ENCODE measurements around the gene PNCK. TPM values are rescaled to one million over a fixed set of nuclear protein-coding genes. Genes with fewer than 3 reads are reported as not detected.

Gene PNCK
- total and polyA plus RNA-seq, 2 experiments from 2014 or later, result 3.5 to 11.9 TPM

DNA sequence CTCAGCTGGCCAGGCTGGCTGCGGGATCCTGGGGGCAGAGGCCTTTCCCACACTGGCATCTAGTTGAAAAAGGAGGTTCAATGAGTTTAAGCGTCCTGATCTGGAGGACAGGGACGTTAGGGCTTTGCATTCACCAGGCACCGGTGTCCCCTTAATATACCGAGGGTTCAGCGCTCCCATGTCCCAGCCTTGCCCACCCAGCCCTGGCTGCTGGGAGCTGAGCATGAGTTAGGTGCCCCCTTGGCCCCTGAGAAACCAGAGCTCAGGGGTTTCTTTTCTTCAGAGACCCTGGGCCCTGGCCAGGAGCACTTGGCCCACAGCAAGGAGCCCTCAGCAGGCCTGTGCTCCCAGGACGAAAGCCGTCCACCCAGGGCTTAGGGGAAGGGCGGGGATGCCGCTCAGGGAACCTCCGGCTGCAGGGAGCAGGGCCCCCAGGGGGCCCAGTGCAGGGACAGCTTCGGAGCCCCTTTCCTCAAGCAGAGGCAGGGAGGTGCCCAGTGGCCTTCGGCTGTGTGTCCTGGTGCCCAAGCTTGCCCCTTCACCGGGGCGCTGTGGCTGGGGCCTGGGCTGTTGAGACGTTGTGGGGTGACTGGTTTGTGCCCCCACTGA is 47.5 kb downstream of the PNCK start:
- ATAC-seq, result no peak
- Histone ChIP-seq H3K4me1 (ENCODE audit: insufficient read depth) (no peaks in the 10 kb centered on the region), H3K4me3 (no peak overlapping the region), H3F3A (replicated peaks; ENCODE audit: low read depth) (no peaks in the 10 kb centered on the region), H2AFZ (no peak overlapping the region), H4K20me1 (replicated peaks; ENCODE audit: insufficient read depth) (no peaks in the 10 kb centered on the region), H3K27me3 (ENCODE audit: insufficient read depth) (no peaks in the 10 kb centered on the region), H3K79me2 (replicated peaks; ENCODE audit: insufficient read depth) (no peaks in the 10 kb centered on the region), H3K36me3 (ENCODE audit: insufficient read depth) (no peaks in the 10 kb centered on the region), H3K9me2 (ENCODE audit: insufficient read depth) (no peaks in the 10 kb centered on the region), H3K27ac (ENCODE audit: low read depth) (no peak overlapping the region), H3K4me2 (no peak overlapping the region)
- Mint-ChIP-seq H3K4me1 (peaks cover 2% of the 10 kb centered on the region; the same call in 1 of the 3 replicates), H3K36me3 (ENCODE audit: low read depth) (no peaks in the 10 kb centered on the region), H3K9me3 (no peaks in the 10 kb centered on the region), H3K4me3 (no peak overlapping the region), H3K27ac (no peak overlapping the region), H3K27me3 (ENCODE audit: insufficient read depth, low read depth, poor library complexity) (peaks cover 3% of the 10 kb centered on the region)
- TF ChIP-seq ZNF114 (CRISPR knock-in tag; IDR thresholded peaks at IDR 0.05) (no peak), EZH2phosphoT487 (IDR thresholded peaks at IDR 0.05; ENCODE audit: unreplicated experiment) (no peak)
- DNase-seq (ENCODE audit: low spot score), result no peak

DNA sequence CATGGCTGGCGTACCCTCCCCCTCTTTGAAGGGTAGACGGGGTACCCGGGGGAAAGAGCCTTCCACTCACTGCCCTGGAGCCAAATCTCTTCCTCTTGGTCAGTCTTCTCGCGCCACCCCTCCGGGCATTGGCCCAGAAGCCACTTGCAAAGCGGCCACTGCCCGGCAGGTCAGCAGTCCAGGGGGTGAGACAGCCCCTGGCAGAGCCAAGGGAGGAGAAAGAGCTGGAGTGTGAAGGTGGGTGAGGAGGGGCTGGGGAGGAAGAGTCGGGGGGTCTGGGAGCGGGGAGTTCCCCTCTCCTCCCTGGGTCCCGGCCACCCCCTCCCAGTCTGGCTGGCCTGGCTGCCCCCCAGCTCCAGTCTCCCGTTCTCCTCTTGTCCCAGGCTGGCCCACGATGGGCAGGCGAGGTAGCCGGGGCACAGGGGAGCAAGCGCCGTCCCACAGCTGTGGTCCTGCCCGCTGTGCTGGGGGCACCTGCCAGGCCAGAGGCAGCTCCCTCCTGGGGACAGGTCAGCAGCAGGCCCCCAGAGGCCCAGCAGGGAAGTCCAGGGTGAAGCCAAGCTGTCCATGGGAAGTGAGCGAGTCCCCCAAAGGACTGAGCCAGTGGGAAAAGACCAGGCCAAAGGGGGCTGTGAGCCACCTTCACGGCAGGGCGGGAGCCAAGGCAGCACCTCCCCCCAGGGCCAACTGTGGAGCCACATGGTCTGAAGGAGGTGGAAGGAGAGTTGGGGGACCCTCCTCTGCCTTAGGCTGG is 48.2 kb downstream of the PNCK start:
- Mint-ChIP-seq H3K4me1 (peaks cover 2% of the 10 kb centered on the region; the same call in 1 of the 3 replicates), H3K36me3 (ENCODE audit: low read depth) (no peaks in the 10 kb centered on the region), H3K27ac (no peak overlapping the region), H3K27me3 (ENCODE audit: insufficient read depth, low read depth, poor library complexity) (peaks cover 3% of the 10 kb centered on the region), H3K4me3 (no peak overlapping the region), H3K9me3 (no peaks in the 10 kb centered on the region)
- no peaks in the 10 kb centered on the region for H4K20me1 ChIP-seq (replicated peaks; ENCODE audit: insufficient read depth)
- H3K27ac ChIP-seq (ENCODE audit: low read depth), result no peak overlapping the region
- H3K79me2 ChIP-seq (replicated peaks; ENCODE audit: insufficient read depth), result no peaks in the 10 kb centered on the region
- H3K4me3 ChIP-seq, result no peak overlapping the region
- no peaks in the 10 kb centered on the region for H3K4me1 ChIP-seq (ENCODE audit: insufficient read depth)
- TF ChIP-seq NANOG (IDR thresholded peaks at IDR 0.05; ENCODE audit: borderline replicate concordance), result no peak
- TF ChIP-seq, protein P1, sequence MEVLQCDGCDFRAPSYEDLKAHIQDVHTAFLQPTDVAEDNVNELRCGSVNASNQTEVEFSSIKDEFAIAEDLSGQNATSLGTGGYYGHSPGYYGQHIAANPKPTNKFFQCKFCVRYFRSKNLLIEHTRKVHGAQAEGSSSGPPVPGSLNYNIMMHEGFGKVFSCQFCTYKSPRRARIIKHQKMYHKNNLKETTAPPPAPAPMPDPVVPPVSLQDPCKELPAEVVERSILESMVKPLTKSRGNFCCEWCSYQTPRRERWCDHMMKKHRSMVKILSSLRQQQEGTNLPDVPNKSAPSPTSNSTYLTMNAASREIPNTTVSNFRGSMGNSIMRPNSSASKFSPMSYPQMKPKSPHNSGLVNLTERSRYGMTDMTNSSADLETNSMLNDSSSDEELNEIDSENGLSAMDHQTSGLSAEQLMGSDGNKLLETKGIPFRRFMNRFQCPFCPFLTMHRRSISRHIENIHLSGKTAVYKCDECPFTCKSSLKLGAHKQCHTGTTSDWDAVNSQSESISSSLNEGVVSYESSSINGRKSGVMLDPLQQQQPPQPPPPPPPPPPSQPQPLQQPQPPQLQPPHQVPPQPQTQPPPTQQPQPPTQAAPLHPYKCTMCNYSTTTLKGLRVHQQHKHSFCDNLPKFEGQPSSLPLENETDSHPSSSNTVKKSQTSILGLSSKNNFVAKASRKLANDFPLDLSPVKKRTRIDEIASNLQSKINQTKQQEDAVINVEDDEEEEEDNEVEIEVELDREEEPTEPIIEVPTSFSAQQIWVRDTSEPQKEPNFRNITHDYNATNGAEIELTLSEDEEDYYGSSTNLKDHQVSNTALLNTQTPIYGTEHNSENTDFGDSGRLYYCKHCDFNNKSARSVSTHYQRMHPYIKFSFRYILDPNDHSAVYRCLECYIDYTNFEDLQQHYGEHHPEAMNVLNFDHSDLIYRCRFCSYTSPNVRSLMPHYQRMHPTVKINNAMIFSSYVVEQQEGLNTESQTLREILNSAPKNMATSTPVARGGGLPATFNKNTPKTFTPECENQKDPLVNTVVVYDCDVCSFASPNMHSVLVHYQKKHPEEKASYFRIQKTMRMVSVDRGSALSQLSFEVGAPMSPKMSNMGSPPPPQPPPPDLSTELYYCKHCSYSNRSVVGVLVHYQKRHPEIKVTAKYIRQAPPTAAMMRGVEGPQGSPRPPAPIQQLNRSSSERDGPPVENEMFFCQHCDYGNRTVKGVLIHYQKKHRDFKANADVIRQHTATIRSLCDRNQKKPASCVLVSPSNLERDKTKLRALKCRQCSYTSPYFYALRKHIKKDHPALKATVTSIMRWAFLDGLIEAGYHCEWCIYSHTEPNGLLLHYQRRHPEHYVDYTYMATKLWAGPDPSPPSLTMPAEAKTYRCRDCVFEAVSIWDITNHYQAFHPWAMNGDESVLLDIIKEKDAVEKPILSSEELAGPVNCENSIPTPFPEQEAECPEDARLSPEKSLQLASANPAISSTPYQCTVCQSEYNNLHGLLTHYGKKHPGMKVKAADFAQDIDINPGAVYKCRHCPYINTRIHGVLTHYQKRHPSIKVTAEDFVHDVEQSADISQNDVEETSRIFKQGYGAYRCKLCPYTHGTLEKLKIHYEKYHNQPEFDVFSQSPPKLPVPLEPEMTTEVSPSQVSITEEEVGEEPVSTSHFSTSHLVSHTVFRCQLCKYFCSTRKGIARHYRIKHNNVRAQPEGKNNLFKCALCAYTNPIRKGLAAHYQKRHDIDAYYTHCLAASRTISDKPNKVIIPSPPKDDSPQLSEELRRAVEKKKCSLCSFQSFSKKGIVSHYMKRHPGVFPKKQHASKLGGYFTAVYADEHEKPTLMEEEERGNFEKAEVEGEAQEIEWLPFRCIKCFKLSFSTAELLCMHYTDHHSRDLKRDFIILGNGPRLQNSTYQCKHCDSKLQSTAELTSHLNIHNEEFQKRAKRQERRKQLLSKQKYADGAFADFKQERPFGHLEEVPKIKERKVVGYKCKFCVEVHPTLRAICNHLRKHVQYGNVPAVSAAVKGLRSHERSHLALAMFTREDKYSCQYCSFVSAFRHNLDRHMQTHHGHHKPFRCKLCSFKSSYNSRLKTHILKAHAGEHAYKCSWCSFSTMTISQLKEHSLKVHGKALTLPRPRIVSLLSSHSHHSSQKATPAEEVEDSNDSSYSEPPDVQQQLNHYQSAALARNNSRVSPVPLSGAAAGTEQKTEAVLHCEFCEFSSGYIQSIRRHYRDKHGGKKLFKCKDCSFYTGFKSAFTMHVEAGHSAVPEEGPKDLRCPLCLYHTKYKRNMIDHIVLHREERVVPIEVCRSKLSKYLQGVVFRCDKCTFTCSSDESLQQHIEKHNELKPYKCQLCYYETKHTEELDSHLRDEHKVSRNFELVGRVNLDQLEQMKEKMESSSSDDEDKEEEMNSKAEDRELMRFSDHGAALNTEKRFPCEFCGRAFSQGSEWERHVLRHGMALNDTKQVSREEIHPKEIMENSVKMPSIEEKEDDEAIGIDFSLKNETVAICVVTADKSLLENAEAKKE (CRISPR knock-in tag; IDR thresholded peaks at IDR 0.05), result no peak
- TF ChIP-seq, protein P2, sequence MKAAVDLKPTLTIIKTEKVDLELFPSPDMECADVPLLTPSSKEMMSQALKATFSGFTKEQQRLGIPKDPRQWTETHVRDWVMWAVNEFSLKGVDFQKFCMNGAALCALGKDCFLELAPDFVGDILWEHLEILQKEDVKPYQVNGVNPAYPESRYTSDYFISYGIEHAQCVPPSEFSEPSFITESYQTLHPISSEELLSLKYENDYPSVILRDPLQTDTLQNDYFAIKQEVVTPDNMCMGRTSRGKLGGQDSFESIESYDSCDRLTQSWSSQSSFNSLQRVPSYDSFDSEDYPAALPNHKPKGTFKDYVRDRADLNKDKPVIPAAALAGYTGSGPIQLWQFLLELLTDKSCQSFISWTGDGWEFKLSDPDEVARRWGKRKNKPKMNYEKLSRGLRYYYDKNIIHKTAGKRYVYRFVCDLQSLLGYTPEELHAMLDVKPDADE (IDR thresholded peaks at IDR 0.05), result no peak
- TF ChIP-seq ZNF114 (CRISPR knock-in tag; IDR thresholded peaks at IDR 0.05), result no peak
- TF ChIP-seq, protein P3, sequence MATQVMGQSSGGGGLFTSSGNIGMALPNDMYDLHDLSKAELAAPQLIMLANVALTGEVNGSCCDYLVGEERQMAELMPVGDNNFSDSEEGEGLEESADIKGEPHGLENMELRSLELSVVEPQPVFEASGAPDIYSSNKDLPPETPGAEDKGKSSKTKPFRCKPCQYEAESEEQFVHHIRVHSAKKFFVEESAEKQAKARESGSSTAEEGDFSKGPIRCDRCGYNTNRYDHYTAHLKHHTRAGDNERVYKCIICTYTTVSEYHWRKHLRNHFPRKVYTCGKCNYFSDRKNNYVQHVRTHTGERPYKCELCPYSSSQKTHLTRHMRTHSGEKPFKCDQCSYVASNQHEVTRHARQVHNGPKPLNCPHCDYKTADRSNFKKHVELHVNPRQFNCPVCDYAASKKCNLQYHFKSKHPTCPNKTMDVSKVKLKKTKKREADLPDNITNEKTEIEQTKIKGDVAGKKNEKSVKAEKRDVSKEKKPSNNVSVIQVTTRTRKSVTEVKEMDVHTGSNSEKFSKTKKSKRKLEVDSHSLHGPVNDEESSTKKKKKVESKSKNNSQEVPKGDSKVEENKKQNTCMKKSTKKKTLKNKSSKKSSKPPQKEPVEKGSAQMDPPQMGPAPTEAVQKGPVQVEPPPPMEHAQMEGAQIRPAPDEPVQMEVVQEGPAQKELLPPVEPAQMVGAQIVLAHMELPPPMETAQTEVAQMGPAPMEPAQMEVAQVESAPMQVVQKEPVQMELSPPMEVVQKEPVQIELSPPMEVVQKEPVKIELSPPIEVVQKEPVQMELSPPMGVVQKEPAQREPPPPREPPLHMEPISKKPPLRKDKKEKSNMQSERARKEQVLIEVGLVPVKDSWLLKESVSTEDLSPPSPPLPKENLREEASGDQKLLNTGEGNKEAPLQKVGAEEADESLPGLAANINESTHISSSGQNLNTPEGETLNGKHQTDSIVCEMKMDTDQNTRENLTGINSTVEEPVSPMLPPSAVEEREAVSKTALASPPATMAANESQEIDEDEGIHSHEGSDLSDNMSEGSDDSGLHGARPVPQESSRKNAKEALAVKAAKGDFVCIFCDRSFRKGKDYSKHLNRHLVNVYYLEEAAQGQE (IDR thresholded peaks at IDR 0.05; ENCODE audit: unreplicated experiment), result no peak
- TF ChIP-seq EZH2 (IDR thresholded peaks at IDR 0.05; ENCODE audit: low read depth, unreplicated experiment), result no peak
- no peak for TF ChIP-seq CREB1 (CRISPR knock-in tag; IDR thresholded peaks at IDR 0.05; ENCODE audit: low read depth)
- no peaks in the 10 kb centered on the region for H3K9me2 ChIP-seq (ENCODE audit: insufficient read depth)
- no peaks in the 10 kb centered on the region for H3F3A ChIP-seq (replicated peaks; ENCODE audit: low read depth)
- DNase-seq (ENCODE audit: low spot score) (no peak), ATAC-seq (no peak)
- H3K27me3 ChIP-seq (ENCODE audit: insufficient read depth), result no peaks in the 10 kb centered on the region
- no peak overlapping the region for H3K4me2 ChIP-seq
- H2AFZ ChIP-seq, result no peak overlapping the region
- H3K36me3 ChIP-seq (ENCODE audit: insufficient read depth), result no peaks in the 10 kb centered on the region

Measured in GM23338 (cell line).